SK-N-SH treated with all-trans-retinoic acid at 6 μM for 48 hours (cell line): ENCODE measurements around the gene SFPQ.
A peak's percentile ranks its signal among the peaks of the same experiment; 100 is the strongest.

Experiments
- ATAC-seq: fragments of 200-7000 bp; cut with Tn5 transposase; 3 replicates; pipeline ENCODE4 v1.9.1; 2020; ENCODE audit warnings: mild to moderate bottlenecking, moderate library complexity
- ARNTL ChIP-seq: fragments of 450-650 bp; formaldehyde crosslinking; IDR thresholded peaks from 2 replicates; pipeline ENCODE4 v1.5.0; 2020; ENCODE audit warnings: low read depth, mild to moderate bottlenecking, moderate library complexity, borderline replicate concordance
- BACH2 ChIP-seq: fragments of 250-450 bp; sonication (Bioruptor Pico); IDR thresholded peaks from 2 replicates; pipeline ENCODE4 v1.9.0; 2021; ENCODE audit warnings: mild to moderate bottlenecking, borderline replicate concordance
- CREB5 ChIP-seq: fragments of 250-450 bp; sonication (Bioruptor Pico); IDR thresholded peaks from 2 replicates; pipeline ENCODE4 v1.5.1; 2020; ENCODE audit warnings: low read depth, mild to moderate bottlenecking, moderate library complexity
- CSDC2 ChIP-seq: fragments of 250-450 bp; sonication (Bioruptor Pico); IDR thresholded peaks from 2 replicates; pipeline ENCODE4 v1.5.0; 2020; ENCODE audit warnings: mild to moderate bottlenecking, moderate library complexity
- CSRNP3 ChIP-seq: fragments of 250-450 bp; sonication (Bioruptor Pico); IDR thresholded peaks from 2 replicates; pipeline ENCODE4 v1.5.1; 2021; ENCODE audit warnings: mild to moderate bottlenecking, moderate library complexity
- GLIS3 ChIP-seq: fragments of 250-450 bp; sonication (Bioruptor Pico); IDR thresholded peaks from 2 replicates; pipeline ENCODE4 v1.5.0; 2020; ENCODE audit warnings: mild to moderate bottlenecking, moderate library complexity
- ISL1 ChIP-seq: fragments of 250-450 bp; sonication (Bioruptor Pico); IDR thresholded peaks from 2 replicates; pipeline ENCODE4 v2.1.2; 2022; ENCODE audit warnings: mild to moderate bottlenecking, moderate library complexity
- PATZ1 ChIP-seq: fragments of 250-450 bp; sonication (Bioruptor Pico); IDR thresholded peaks from 2 replicates; pipeline ENCODE4 v1.8.0; 2020; ENCODE audit warnings: mild to moderate bottlenecking, moderate library complexity, borderline replicate concordance
- POU6F1 ChIP-seq: fragments of 250-450 bp; sonication (Bioruptor Pico); IDR thresholded peaks from 2 replicates; pipeline ENCODE4 v1.8.0; 2021; ENCODE audit warnings: low read depth, mild to moderate bottlenecking, moderate library complexity, borderline replicate concordance
- PPARA ChIP-seq: fragments of 250-450 bp; sonication (Bioruptor Pico); IDR thresholded peaks from 2 replicates; pipeline ENCODE4 v1.5.0; 2020; ENCODE audit warnings: mild to moderate bottlenecking, borderline replicate concordance
- RARB ChIP-seq: fragments of 250-450 bp; sonication (Bioruptor Pico); IDR thresholded peaks from 2 replicates; pipeline ENCODE4 v1.8.0; 2021; ENCODE audit warnings: mild to moderate bottlenecking, moderate library complexity
- SNAI2 ChIP-seq: fragments of 250-450 bp; sonication (Bioruptor Pico); IDR thresholded peaks from 2 replicates; pipeline ENCODE4 v1.5.0; 2020; ENCODE audit warnings: mild to moderate bottlenecking, moderate library complexity
- TCF4 ChIP-seq: fragments of 250-450 bp; sonication (Bioruptor Pico); IDR thresholded peaks from 2 replicates; pipeline ENCODE4 v1.8.0; 2021; ENCODE audit warnings: mild to moderate bottlenecking, moderate library complexity, borderline replicate concordance
- TOX ChIP-seq: fragments of 250-450 bp; sonication (Bioruptor Pico); IDR thresholded peaks from 2 replicates; pipeline ENCODE4 v1.8.0; 2021; ENCODE audit warnings: mild to moderate bottlenecking, moderate library complexity, borderline replicate concordance
- TSHZ2 ChIP-seq: fragments of 250-450 bp; sonication (Bioruptor Pico); IDR thresholded peaks from 2 replicates; pipeline ENCODE4 v1.5.0; 2020; ENCODE audit warnings: mild to moderate bottlenecking, moderate library complexity
- ZC3H10 ChIP-seq: fragments of 250-450 bp; sonication (Bioruptor Pico); IDR thresholded peaks from 2 replicates; pipeline ENCODE4 v1.5.1; 2021; ENCODE audit warnings: mild to moderate bottlenecking, moderate library complexity
- ZFP3 ChIP-seq: fragments of 250-450 bp; sonication (Bioruptor Pico); IDR thresholded peaks from 2 replicates; pipeline ENCODE4 v1.5.0; 2020; ENCODE audit warnings: mild to moderate bottlenecking, moderate library complexity
- ZFP30 ChIP-seq: fragments of 450-650 bp; formaldehyde crosslinking; IDR thresholded peaks from 2 replicates; pipeline ENCODE4 v1.5.0; 2022; ENCODE audit warnings: mild to moderate bottlenecking, moderate library complexity
- ZNF565 ChIP-seq: fragments of 450-650 bp; formaldehyde crosslinking; conservative IDR thresholded peaks from 2 replicates; pipeline ENCODE4 v1.5.0; 2020; ENCODE audit warnings: low read depth, mild to moderate bottlenecking, moderate library complexity
- ZNF70 ChIP-seq: fragments of 450-650 bp; formaldehyde crosslinking; IDR thresholded peaks from 2 replicates; pipeline ENCODE4 v1.5.0; 2020; ENCODE audit warnings: mild to moderate bottlenecking, moderate library complexity
- ZNF8 ChIP-seq: fragments of 450-650 bp; formaldehyde crosslinking; IDR thresholded peaks from 2 replicates; pipeline ENCODE4 v1.5.0; 2020; ENCODE audit warnings: mild to moderate bottlenecking, moderate library complexity

SFPQ gene

GRCh38 chr1:35226546-35226945, 33.6 kb upstream of the SFPQ start:
- ATAC-seq, result no peak

GRCh38 chr1:35223084-35223630, 30.2 kb upstream of the SFPQ start:
- TF ChIP-seq ZFP30 (CRISPR knock-in tag), result no peak
- TF ChIP-seq ARNTL, result no peak
- no peak for TF ChIP-seq PATZ1 (CRISPR knock-in tag)
- no peak for TF ChIP-seq POU6F1 (CRISPR knock-in tag)
- no peak for TF ChIP-seq CREB5
- no peak for TF ChIP-seq TOX (CRISPR knock-in tag)
- TF ChIP-seq ZNF565 (CRISPR knock-in tag), result no peak
- no peak for TF ChIP-seq CSDC2 (CRISPR knock-in tag)
- TF ChIP-seq ZNF8 (CRISPR knock-in tag), result no peak
- TF ChIP-seq PPARA (CRISPR knock-in tag), result no peak
- TF ChIP-seq SNAI2 (CRISPR knock-in tag), result no peak
- TF ChIP-seq GLIS3, result no peak
- no peak for TF ChIP-seq RARB
- no peak for TF ChIP-seq TSHZ2 (CRISPR knock-in tag)
- TF ChIP-seq BACH2 (CRISPR knock-in tag), result no peak
- TF ChIP-seq ZC3H10, result no peak
- no peak for TF ChIP-seq CSRNP3
- TF ChIP-seq ZFP3 (CRISPR knock-in tag), result no peak
- no peak for TF ChIP-seq ISL1 (CRISPR knock-in tag)
- no peak for TF ChIP-seq ZNF70 (CRISPR knock-in tag)
- ATAC-seq, result peak; percentile 79

More at GRCh38 chr1:35226546-35226945, 33.6 kb upstream of the SFPQ start:
- no peak for TF ChIP-seq CSDC2 (CRISPR knock-in tag)
- no peak for TF ChIP-seq ZFP30 (CRISPR knock-in tag)

GRCh38 chr1:35222322-35223083, 29.6 kb upstream of the SFPQ start:
- peak; percentile 78 for ATAC-seq
- no peak for TF ChIP-seq CSRNP3
- TF ChIP-seq TSHZ2 (CRISPR knock-in tag), result no peak
- no peak for TF ChIP-seq TOX (CRISPR knock-in tag)
- TF ChIP-seq RARB, result no peak
- TF ChIP-seq ZC3H10, result no peak
- no peak for TF ChIP-seq ZNF565 (CRISPR knock-in tag)
- TF ChIP-seq PATZ1 (CRISPR knock-in tag), result no peak
- no peak for TF ChIP-seq CSDC2 (CRISPR knock-in tag)
- no peak for TF ChIP-seq TCF4 (CRISPR knock-in tag)
- no peak for TF ChIP-seq ZNF70 (CRISPR knock-in tag)
